ENCODE measurements around the gene CD2BP2. TPM values are rescaled to one million over a fixed set of nuclear protein-coding genes. Genes with fewer than 3 reads are reported as not detected.

CD2BP2 gene
- total and polyA plus RNA-seq, 2 of the 13 experiments (the other 11 are each of a cell fraction or from before 2014, with no cell fraction given), result 24.9 to 54.6 TPM

- TF ChIP-seq KLF9 (CRISPR knock-in tag; IDR thresholded peaks at IDR 0.05; ENCODE audit: low read depth) (no peak), ZZZ3 (CRISPR knock-in tag; IDR thresholded peaks at IDR 0.05; ENCODE audit: borderline replicate concordance) (no peak), HMGA1 (CRISPR knock-in tag; conservative IDR thresholded peaks at IDR 0.05) (no peak), RBFOX2 (IDR thresholded peaks at IDR 0.05; ENCODE audit: low read depth, low read length) (peak; percentile 39; the same call in 1 of the 2 replicates), NFYB (CRISPR knock-in tag; IDR thresholded peaks at IDR 0.05) (no peak), RXRB (CRISPR knock-in tag; IDR thresholded peaks at IDR 0.05; ENCODE audit: borderline replicate concordance) (peak; percentile 44; the same call in 1 of the 2 replicates), ZNF724P (CRISPR knock-in tag; IDR thresholded peaks at IDR 0.05; ENCODE audit: borderline replicate concordance) (no peak), THAP7 (CRISPR knock-in tag; IDR thresholded peaks at IDR 0.05) (no peak), SP140L (CRISPR knock-in tag; IDR thresholded peaks at IDR 0.05; ENCODE audit: borderline replicate concordance) (no peak), ZNF572 (CRISPR knock-in tag; IDR thresholded peaks at IDR 0.05) (no peak), ZNF276 (CRISPR knock-in tag; IDR thresholded peaks at IDR 0.05; ENCODE audit: low read depth) (no peak), ZSCAN25 (CRISPR knock-in tag; IDR thresholded peaks at IDR 0.05) (no peak), ZNF614 (CRISPR knock-in tag; IDR thresholded peaks at IDR 0.05; ENCODE audit: borderline replicate concordance) (0 out of 2 replicates have a peak, but pooled peaks have one; percentile 47), MXD4 (CRISPR knock-in tag; IDR thresholded peaks at IDR 0.05) (0 out of 2 replicates have a peak, but pooled peaks have one; percentile 22), REPIN1 (CRISPR knock-in tag; IDR thresholded peaks at IDR 0.05; ENCODE audit: borderline replicate concordance, low read depth) (no peak), DNMT3B (CRISPR knock-in tag; conservative IDR thresholded peaks at IDR 0.05) (no peak), RERE (CRISPR knock-in tag; IDR thresholded peaks at IDR 0.05; ENCODE audit: low read depth) (no peak), ZNF367 (CRISPR knock-in tag; IDR thresholded peaks at IDR 0.05; ENCODE audit: borderline replicate concordance) (no peak), NKX3-1 (CRISPR knock-in tag; IDR thresholded peaks at IDR 0.05) (no peak)
- TF ChIP-seq, protein P1, sequence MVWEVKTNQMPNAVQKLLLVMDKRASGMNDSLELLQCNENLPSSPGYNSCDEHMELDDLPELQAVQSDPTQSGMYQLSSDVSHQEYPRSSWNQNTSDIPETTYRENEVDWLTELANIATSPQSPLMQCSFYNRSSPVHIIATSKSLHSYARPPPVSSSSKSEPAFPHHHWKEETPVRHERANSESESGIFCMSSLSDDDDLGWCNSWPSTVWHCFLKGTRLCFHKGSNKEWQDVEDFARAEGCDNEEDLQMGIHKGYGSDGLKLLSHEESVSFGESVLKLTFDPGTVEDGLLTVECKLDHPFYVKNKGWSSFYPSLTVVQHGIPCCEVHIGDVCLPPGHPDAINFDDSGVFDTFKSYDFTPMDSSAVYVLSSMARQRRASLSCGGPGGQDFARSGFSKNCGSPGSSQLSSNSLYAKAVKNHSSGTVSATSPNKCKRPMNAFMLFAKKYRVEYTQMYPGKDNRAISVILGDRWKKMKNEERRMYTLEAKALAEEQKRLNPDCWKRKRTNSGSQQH (CRISPR knock-in tag; IDR thresholded peaks at IDR 0.05; ENCODE audit: low read depth), result no peak
Observed at GRCh38 chr16:30352488-30353401, 2.4 kb downstream of the CD2BP2 start (continued).
